Measurements from ENCODE around the gene EXOC2. TPM values are rescaled to one million over a fixed set of nuclear protein-coding genes. Genes with fewer than 3 reads are reported as not detected.

The EXOC2 gene
- total RNA-seq, 2 donors from 2014 or later: 12.9 to 16.1 TPM

GRCh38 chr6:474453-475185 is 218.3 kb downstream of the EXOC2 start:
- H3K4me3 ChIP-seq: no peak overlapping the region
- no peak for DNase-seq (ENCODE audit: low spot score)
- H3K27ac ChIP-seq: no peak overlapping the region
- no peaks in the 10 kb centered on the region for H3K27me3 ChIP-seq
- TF ChIP-seq CTCF (IDR thresholded peaks at IDR 0.05): no peak
- no peaks in the 10 kb centered on the region for H3K4me1 ChIP-seq
- no peaks in the 10 kb centered on the region for H3K9me3 ChIP-seq
- no peaks in the 10 kb centered on the region for H3K36me3 ChIP-seq

- no peaks in the 10 kb centered on the region for H3K27me3 ChIP-seq
- H3K36me3 ChIP-seq: no peaks in the 10 kb centered on the region
- no peak overlapping the region for H3K27ac ChIP-seq
- DNase-seq (ENCODE audit: low spot score): no peak
- no peaks in the 10 kb centered on the region for H3K9me3 ChIP-seq
- no peak for TF ChIP-seq CTCF (IDR thresholded peaks at IDR 0.05)
- H3K4me3 ChIP-seq: no peak overlapping the region
- H3K4me1 ChIP-seq: no peaks in the 10 kb centered on the region
Measured at GRCh38 chr6:473768-474452, 219.0 kb downstream of the EXOC2 start.

- no peak overlapping the region for H3K27ac ChIP-seq
- no peaks in the 10 kb centered on the region for H3K9me3 ChIP-seq
- no peaks in the 10 kb centered on the region for H3K4me1 ChIP-seq
- H3K27me3 ChIP-seq: no peaks in the 10 kb centered on the region
- TF ChIP-seq CTCF (IDR thresholded peaks at IDR 0.05): no peak
- H3K36me3 ChIP-seq: no peaks in the 10 kb centered on the region
- DNase-seq (ENCODE audit: low spot score): no peak
- H3K4me3 ChIP-seq: no peak overlapping the region
Measured at GRCh38 chr6:473356-473755, 219.6 kb downstream of the EXOC2 start.

- TF ChIP-seq CTCF (IDR thresholded peaks at IDR 0.05): no peak
- H3K4me3 ChIP-seq: no peak overlapping the region
- H3K36me3 ChIP-seq: no peaks in the 10 kb centered on the region
Measured at GRCh38 chr6:470901-471448, 222.0 kb downstream of the EXOC2 start.

GRCh38 chr6:470051-470900 is 222.7 kb downstream of the EXOC2 start:
- no peak overlapping the region for H3K27ac ChIP-seq
- no peak overlapping the region for H3K4me3 ChIP-seq
- TF ChIP-seq CTCF (IDR thresholded peaks at IDR 0.05): no peak
- H3K4me1 ChIP-seq: no peaks in the 10 kb centered on the region
- no peaks in the 10 kb centered on the region for H3K36me3 ChIP-seq
- DNase-seq (ENCODE audit: low spot score): no peak
- no peaks in the 10 kb centered on the region for H3K27me3 ChIP-seq
- H3K9me3 ChIP-seq: no peaks in the 10 kb centered on the region

More at GRCh38 chr6:470901-471448, 222.0 kb downstream of the EXOC2 start:
- H3K27me3 ChIP-seq: no peaks in the 10 kb centered on the region
- no peaks in the 10 kb centered on the region for H3K9me3 ChIP-seq
- no peak overlapping the region for H3K27ac ChIP-seq
- DNase-seq (ENCODE audit: low spot score): no peak
- H3K4me1 ChIP-seq: no peaks in the 10 kb centered on the region

Data from right atrium auricular region (tissue), 2 donors.